HCEC 1CT (cell line): ENCODE data around the gene EXT2.

ENCODE experiments used
- DNase-seq: peaks from one replicate; pipeline ENCODE4 v3.0.0-alpha.2; 2017

EXT2 gene

GRCh38 chr11:44088377-44088776 lies 7.1 kb upstream of the EXT2 start:
- DNase-seq: no peak

GRCh38 chr11:44088871-44089270 lies 6.6 kb upstream of the EXT2 start:
- DNase-seq: no peak

- DNase-seq: no peak
Measured at GRCh38 chr11:44090539-44090938, 4.9 kb upstream of the EXT2 start.

- peak; percentile 62 for DNase-seq
Measured at GRCh38 chr11:44094260-44094868, 1.1 kb upstream of the EXT2 start.

- DNase-seq: peak; percentile 33
Measured at GRCh38 chr11:44096360-44097185, 1.1 kb downstream of the EXT2 start.

- DNase-seq: no peak
Measured at GRCh38 chr11:44097821-44098220, 2.3 kb downstream of the EXT2 start.

- DNase-seq: no peak
Measured at GRCh38 chr11:44101098-44101497, 5.6 kb downstream of the EXT2 start.

- peak; percentile 38 for DNase-seq
Measured at GRCh38 chr11:44104481-44105294, 9.2 kb downstream of the EXT2 start.

- no peak for DNase-seq
Measured at GRCh38 chr11:44108260-44108659, 12.8 kb downstream of the EXT2 start.

- peak; percentile 51 for DNase-seq
Measured at GRCh38 chr11:44110231-44110679, 14.8 kb downstream of the EXT2 start.

- peak; percentile 67 for DNase-seq
Measured at GRCh38 chr11:44112091-44112821, 16.8 kb downstream of the EXT2 start.

GRCh38 chr11:44113018-44113417 lies 17.5 kb downstream of the EXT2 start:
- DNase-seq: no peak

- DNase-seq: no peak
Measured at GRCh38 chr11:44113572-44113971, 18.1 kb downstream of the EXT2 start.

GRCh38 chr11:44116234-44116830 lies 20.9 kb downstream of the EXT2 start:
- no peak for DNase-seq

- no peak for DNase-seq
Measured at GRCh38 chr11:44120169-44120568, 24.7 kb downstream of the EXT2 start.

- DNase-seq: no peak
Measured at GRCh38 chr11:44125598-44125997, 30.1 kb downstream of the EXT2 start.

- no peak for DNase-seq
Measured at GRCh38 chr11:44126304-44126703, 30.8 kb downstream of the EXT2 start.

- no peak for DNase-seq
Measured at GRCh38 chr11:44127130-44127529, 31.7 kb downstream of the EXT2 start.

- no peak for DNase-seq
Measured at GRCh38 chr11:44128729-44129128, 33.3 kb downstream of the EXT2 start.

- DNase-seq: no peak
Measured at GRCh38 chr11:44130751-44131150, 35.3 kb downstream of the EXT2 start.

GRCh38 chr11:44133335-44133946 lies 38.0 kb downstream of the EXT2 start:
- DNase-seq: peak; percentile 44

GRCh38 chr11:44134625-44135024 lies 39.1 kb downstream of the EXT2 start:
- no peak for DNase-seq
